K562 (cell line): ENCODE data around the gene PRELID3B.

Experiments
- JUND ChIP-seq, 2 experiments: IDR thresholded peaks; 2 replicates in 1 of 2; 3 replicates in 1 of 2; pipeline ENCODE4 v1.6.1; 2011; ENCODE audit warnings: borderline replicate concordance in 2 of 2, low read depth in 2 of 2, low read length in 2 of 2, improper control_type of control experiment in 1 of 2, missing biosample characterization in 1 of 2, missing genetic modification characterization in 1 of 2, missing genetic modification reagents in 1 of 2
- POLR2AphosphoS5 ChIP-seq: IDR thresholded peaks from 2 replicates; pipeline ENCODE4 v1.6.1; 2011; ENCODE audit warnings: mild to moderate bottlenecking, low read depth, low read length, moderate library complexity; ENCODE audit not compliant: control insufficient read depth, insufficient read depth
- POLR2G ChIP-seq: fragments of 200-400 bp; formaldehyde crosslinking; IDR thresholded peaks from 2 replicates; pipeline ENCODE4 v1.6.1; 2017; ENCODE audit warnings: low read depth, mild to moderate bottlenecking, antibody characterized with exemption, low read length, moderate library complexity

DNA sequence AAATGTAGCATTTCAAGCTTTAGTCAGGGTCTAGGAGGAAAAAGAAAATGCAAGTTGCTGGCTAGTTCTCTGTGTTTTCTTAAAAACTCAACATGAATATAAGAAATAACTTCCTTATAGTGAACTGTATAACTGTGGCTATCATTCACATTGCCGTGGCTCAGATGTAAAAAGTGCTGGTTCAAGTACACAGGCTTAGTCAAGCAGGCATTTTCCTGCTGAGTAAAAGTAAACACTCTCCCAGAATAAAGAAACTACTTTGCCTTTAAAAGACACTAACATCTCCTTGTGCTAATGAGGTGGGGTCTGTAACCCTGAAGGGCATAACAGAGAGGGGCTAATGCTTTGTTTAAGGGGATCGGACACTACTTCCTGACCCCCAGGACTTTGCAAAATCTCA is 13.8 kb downstream of the PRELID3B start:
- no peak for TF ChIP-seq JUND (IDR thresholded peaks at IDR 0.05; ENCODE audit: borderline replicate concordance, low read depth, low read length)
- TF ChIP-seq JUND (tag; IDR thresholded peaks at IDR 0.05; ENCODE audit: borderline replicate concordance, low read depth, low read length), result no peak
- no peak for TF ChIP-seq POLR2G
- no peak for TF ChIP-seq POLR2AphosphoS5
